ENCODE results near the gene ADD3.

DNA sequence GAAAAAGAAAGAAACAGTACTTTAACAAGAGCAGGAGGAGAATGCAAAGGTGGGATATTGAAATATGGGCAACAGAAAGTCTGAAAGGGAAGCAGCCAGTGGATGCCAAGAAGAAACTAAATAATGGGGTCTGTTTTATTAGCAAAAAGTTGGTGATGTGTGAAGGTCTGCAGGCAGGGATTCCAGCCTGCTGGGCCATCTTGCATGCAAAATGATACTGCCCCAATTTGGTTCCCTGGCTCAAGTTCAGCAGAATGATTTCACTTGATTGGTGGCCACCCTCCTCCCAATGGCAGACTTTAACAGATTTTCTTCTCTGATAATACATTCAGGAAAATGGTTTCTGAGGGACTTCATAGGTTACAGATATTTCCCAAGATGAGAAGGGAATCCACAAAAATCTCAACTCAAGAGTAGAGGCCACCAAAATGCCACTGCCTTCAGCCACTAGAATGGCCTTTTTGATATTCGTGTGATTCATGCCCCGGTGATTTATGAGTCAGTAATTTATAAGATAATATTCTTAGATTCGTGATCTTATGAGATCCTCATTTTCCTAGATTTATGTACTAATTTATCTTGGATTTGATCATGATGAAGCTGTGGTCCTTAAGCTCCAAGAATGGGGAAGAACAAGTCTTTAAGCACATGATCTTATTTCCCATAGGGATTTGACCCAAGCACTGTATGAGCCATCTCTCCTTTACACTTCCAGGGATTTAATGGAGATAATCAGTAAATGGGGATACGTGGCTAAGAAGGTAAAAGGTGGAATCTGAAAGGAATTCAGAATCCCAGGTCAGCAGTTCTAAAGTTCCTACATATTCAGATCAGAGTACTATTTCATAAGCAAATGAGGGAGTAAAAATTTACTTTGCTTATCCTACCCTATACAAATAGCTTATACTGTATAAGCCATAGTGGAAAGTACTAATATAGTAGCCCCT lies 32.3 kb upstream of the ADD3 start:
- TF ChIP-seq EZH2 (IDR thresholded peaks at IDR 0.05; ENCODE audit: low read length): no peak
- TF ChIP-seq, protein P1, sequence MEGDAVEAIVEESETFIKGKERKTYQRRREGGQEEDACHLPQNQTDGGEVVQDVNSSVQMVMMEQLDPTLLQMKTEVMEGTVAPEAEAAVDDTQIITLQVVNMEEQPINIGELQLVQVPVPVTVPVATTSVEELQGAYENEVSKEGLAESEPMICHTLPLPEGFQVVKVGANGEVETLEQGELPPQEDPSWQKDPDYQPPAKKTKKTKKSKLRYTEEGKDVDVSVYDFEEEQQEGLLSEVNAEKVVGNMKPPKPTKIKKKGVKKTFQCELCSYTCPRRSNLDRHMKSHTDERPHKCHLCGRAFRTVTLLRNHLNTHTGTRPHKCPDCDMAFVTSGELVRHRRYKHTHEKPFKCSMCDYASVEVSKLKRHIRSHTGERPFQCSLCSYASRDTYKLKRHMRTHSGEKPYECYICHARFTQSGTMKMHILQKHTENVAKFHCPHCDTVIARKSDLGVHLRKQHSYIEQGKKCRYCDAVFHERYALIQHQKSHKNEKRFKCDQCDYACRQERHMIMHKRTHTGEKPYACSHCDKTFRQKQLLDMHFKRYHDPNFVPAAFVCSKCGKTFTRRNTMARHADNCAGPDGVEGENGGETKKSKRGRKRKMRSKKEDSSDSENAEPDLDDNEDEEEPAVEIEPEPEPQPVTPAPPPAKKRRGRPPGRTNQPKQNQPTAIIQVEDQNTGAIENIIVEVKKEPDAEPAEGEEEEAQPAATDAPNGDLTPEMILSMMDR (optimal IDR thresholded peaks at IDR 0.05 in 1 of 3, IDR thresholded peaks at IDR 0.05 in 1 of 3, conservative IDR thresholded peaks at IDR 0.05 in 1 of 3; ENCODE audit: extremely low read depth in 1 of 3, insufficient read depth in 2 of 3, low read length in 3 of 3): no peak

Measured in keratinocyte (primary cell).